NCI-H2196 treated with DMSO at 0.1 percent for 48 hours (cell line): ENCODE results near the gene AAGAB.
"Not testable (repeated sequence)": the region's sequence is repeated elsewhere in the genome, so short reads cannot be mapped to it uniquely, and the experiment has no call there.

Source experiments
- DNase-seq: peaks from one replicate; lab custom pipeline; 2025; ENCODE audit not compliant: unreplicated experiment; lab: John Stamatoyannopoulos, UW

Gene AAGAB

GRCh38 chr15:67253549-67254237 lies 768 bp downstream of the AAGAB start:
- no peak for DNase-seq

- no peak for DNase-seq
Measured at GRCh38 chr15:67253101-67253500, 1.4 kb downstream of the AAGAB start.

- no peak for DNase-seq
Measured at GRCh38 chr15:67251318-67251717, 3.1 kb downstream of the AAGAB start.

GRCh38 chr15:67249830-67250229 lies 4.6 kb downstream of the AAGAB start:
- DNase-seq = no peak

- no peak for DNase-seq
Measured at GRCh38 chr15:67248011-67248505, 6.4 kb downstream of the AAGAB start.

- not testable (repeated sequence) for DNase-seq
Measured at GRCh38 chr15:67246606-67247005, 7.9 kb downstream of the AAGAB start.

- DNase-seq = no peak
Measured at GRCh38 chr15:67244971-67245478, 9.4 kb downstream of the AAGAB start.

GRCh38 chr15:67242708-67243111 lies 11.8 kb downstream of the AAGAB start:
- no peak for DNase-seq

GRCh38 chr15:67241132-67241855 lies 13.2 kb downstream of the AAGAB start:
- DNase-seq = no peak

- DNase-seq = peak; percentile 18
Measured at GRCh38 chr15:67240235-67241131, 14.0 kb downstream of the AAGAB start.

GRCh38 chr15:67232591-67232990 lies 21.9 kb downstream of the AAGAB start:
- no peak for DNase-seq

GRCh38 chr15:67230504-67230903 lies 24.0 kb downstream of the AAGAB start:
- DNase-seq = no peak

- no peak for DNase-seq
Measured at GRCh38 chr15:67228286-67228685, 26.2 kb downstream of the AAGAB start.

GRCh38 chr15:67227846-67228245 lies 26.6 kb downstream of the AAGAB start:
- no peak for DNase-seq

- no peak for DNase-seq
Measured at GRCh38 chr15:67227431-67227830, 27.0 kb downstream of the AAGAB start.

GRCh38 chr15:67225336-67225735 lies 29.1 kb downstream of the AAGAB start:
- DNase-seq = no peak

GRCh38 chr15:67224889-67225288 lies 29.6 kb downstream of the AAGAB start:
- DNase-seq = no peak

- no peak for DNase-seq
Measured at GRCh38 chr15:67219288-67219687, 35.2 kb downstream of the AAGAB start.

- DNase-seq = no peak
Measured at GRCh38 chr15:67218428-67218827, 36.0 kb downstream of the AAGAB start.

GRCh38 chr15:67216859-67217258 lies 37.6 kb downstream of the AAGAB start:
- DNase-seq = no peak

GRCh38 chr15:67215102-67215501 lies 39.4 kb downstream of the AAGAB start:
- no peak for DNase-seq
